ENCODE measurements around the gene ELMO1. TPM values are rescaled to one million over a fixed set of nuclear protein-coding genes. Genes with fewer than 3 reads are reported as not detected.

The ELMO1 gene
- total RNA-seq, 1 experiment from 2014 or later, result 7.8 TPM

DNA sequence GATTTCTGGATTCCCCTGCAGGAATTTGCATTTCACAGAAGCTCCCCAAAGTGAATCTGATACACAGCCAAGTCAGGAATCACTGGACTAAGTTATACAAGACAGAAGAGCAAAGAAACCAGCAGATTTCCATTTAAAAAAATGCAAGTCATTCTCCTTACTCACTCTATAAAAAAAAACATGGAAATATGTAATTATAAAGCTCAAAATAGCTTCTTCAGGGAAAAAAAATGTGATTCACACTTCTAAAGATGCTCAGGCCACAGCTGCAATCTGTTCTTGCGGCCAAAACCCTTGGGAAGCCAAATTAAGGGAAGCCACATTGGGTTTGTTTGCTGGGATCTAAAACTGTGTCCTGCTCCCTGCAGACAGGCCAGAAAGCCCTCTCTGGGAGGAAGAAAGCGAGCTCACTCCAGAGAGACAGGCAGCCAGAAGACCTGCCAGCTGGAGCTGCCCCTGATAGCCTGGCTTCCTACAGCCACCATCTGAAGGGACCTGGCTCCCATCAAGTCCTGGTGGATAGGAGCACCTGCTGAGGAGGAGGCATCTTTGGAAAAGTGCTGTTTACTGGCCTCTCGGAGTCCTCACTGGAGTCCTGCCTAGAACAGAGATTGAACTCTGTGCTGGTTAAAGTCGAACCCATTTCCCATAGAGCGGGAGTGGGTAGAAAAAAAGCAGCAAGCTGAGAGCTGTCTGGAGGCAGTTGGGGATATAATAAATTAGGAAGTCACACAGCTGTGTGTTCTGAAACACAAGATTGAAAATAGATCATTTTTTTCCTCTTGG lies 365.2 kb downstream of the ELMO1 start:
- H3K27ac Mint-ChIP-seq, result no peak overlapping the region; a peak in 1 of 7 replicates
- Histone ChIP-seq H3T11ph (ENCODE audit: low read length) (no peak overlapping the region), H3K9ac (ENCODE audit: extremely low read depth, insufficient read length, low read length) (no peak overlapping the region), H3K23me2 (ENCODE audit: insufficient read length, low read depth, low read length, poor library complexity, severe bottlenecking) (no peaks in the 10 kb centered on the region), H3K4me1 (ENCODE audit: insufficient read depth, low read length) (no peaks in the 10 kb centered on the region), H2AK5ac (ENCODE audit: insufficient read length, low read length) (no peak overlapping the region), H2BK20ac (ENCODE audit: low read depth, low read length, poor library complexity, severe bottlenecking) (no peak overlapping the region), H3K18ac (ENCODE audit: insufficient read length, low read depth, low read length) (no peak overlapping the region), H3K4me2 (ENCODE audit: insufficient read depth, insufficient read length, low read length) (no peak overlapping the region), H3K14ac (ENCODE audit: insufficient read depth, low read length) (no peak overlapping the region), H3K79me2 (ENCODE audit: insufficient read depth, low read length) (no peaks in the 10 kb centered on the region), H3K9me3 (ENCODE audit: control insufficient read depth, low read depth, low read length) (no peaks in the 10 kb centered on the region), H2BK5ac (ENCODE audit: insufficient read length, low read length) (no peak overlapping the region), H3K4ac (ENCODE audit: low read depth, low read length) (no peak overlapping the region), H4K8ac (replicated peaks; ENCODE audit: insufficient read length, low read depth, low read length) (no peak overlapping the region), H3K23ac (ENCODE audit: insufficient read length, low read depth, low read length) (no peak overlapping the region), H4K5ac (ENCODE audit: insufficient read length, low read depth, low read length) (no peak overlapping the region), H2AFZ (ENCODE audit: low read length) (no peak overlapping the region), H3K79me1 (ENCODE audit: insufficient read depth, low read depth, low read length, poor library complexity, severe bottlenecking) (no peaks in the 10 kb centered on the region), H3K27ac (ENCODE audit: insufficient read length, low read depth, low read length) (no peak overlapping the region), H4K91ac (ENCODE audit: insufficient read length, low read depth, low read length) (no peak overlapping the region), H2BK120ac (ENCODE audit: low read depth, low read length, poor library complexity, severe bottlenecking) (no peak overlapping the region), H3K27me3 (ENCODE audit: insufficient read depth, low read length) (no peaks in the 10 kb centered on the region), H2BK15ac (ENCODE audit: low read depth, low read length) (no peak overlapping the region), H3K56ac (ENCODE audit: insufficient read length, low read depth, low read length) (no peak overlapping the region), H4K20me1 (ENCODE audit: control insufficient read depth, insufficient read depth, insufficient read length) (no peaks in the 10 kb centered on the region), H2BK12ac (ENCODE audit: insufficient read length, low read depth, low read length) (no peak overlapping the region)
- no CpG with 5 or more reads among the region's 5 CpGs for WGBS (ENCODE audit: extremely low coverage, insufficient read length, low lambda C conversion rate)
- no peaks in the 10 kb centered on the region for H3K9me3 Mint-ChIP-seq
- peaks cover 3% of the 10 kb centered on the region in 2 experiments for H3K4me1 Mint-ChIP-seq
- H3K4me3 Mint-ChIP-seq, result no peak overlapping the region
- DNase-seq, result no peak
- TF ChIP-seq, protein P1, sequence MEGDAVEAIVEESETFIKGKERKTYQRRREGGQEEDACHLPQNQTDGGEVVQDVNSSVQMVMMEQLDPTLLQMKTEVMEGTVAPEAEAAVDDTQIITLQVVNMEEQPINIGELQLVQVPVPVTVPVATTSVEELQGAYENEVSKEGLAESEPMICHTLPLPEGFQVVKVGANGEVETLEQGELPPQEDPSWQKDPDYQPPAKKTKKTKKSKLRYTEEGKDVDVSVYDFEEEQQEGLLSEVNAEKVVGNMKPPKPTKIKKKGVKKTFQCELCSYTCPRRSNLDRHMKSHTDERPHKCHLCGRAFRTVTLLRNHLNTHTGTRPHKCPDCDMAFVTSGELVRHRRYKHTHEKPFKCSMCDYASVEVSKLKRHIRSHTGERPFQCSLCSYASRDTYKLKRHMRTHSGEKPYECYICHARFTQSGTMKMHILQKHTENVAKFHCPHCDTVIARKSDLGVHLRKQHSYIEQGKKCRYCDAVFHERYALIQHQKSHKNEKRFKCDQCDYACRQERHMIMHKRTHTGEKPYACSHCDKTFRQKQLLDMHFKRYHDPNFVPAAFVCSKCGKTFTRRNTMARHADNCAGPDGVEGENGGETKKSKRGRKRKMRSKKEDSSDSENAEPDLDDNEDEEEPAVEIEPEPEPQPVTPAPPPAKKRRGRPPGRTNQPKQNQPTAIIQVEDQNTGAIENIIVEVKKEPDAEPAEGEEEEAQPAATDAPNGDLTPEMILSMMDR (conservative IDR thresholded peaks at IDR 0.05), result no peak
- H3K27me3 Mint-ChIP-seq (ENCODE audit: low read depth), result no peaks in the 10 kb centered on the region
- H3K36me3 Mint-ChIP-seq (ENCODE audit: insufficient read depth in 1 of 3, low read depth in 3 of 3), result no peaks in the 10 kb centered on the region
